SU-DHL-6 (cell line): ENCODE data around the gene PLEKHM2.

Experiments
- H2AFZ ChIP-seq: fragments of 200-600 bp; sonication (generic); 2 replicates; pipeline ENCODE4 v1.6.1; 2014; ENCODE audit warnings: low read depth, mild to moderate bottlenecking, moderate library complexity, mixed read lengths, antibody characterized with exemption, low read length; ENCODE audit not compliant: severe bottlenecking
- H3F3A ChIP-seq: fragments of 200-600 bp; shearing (Covaris generic); 2 replicates; pipeline ENCODE4 v1.6.0; 2016; ENCODE audit warnings: antibody characterized with exemption, mild to moderate bottlenecking; ENCODE audit not compliant: insufficient read depth
- H3K27ac ChIP-seq: fragments of 200-600 bp; sonication (generic); 2 replicates; pipeline ENCODE4 v1.5.1; 2016; ENCODE audit warnings: low read depth, mild to moderate bottlenecking, low read length, moderate library complexity, mixed read lengths
- H3K27me3 ChIP-seq: fragments of 200-600 bp; sonication (generic), shearing (Covaris generic); 2 replicates; pipeline ENCODE4 v1.6.0; 2014; ENCODE audit warnings: mild to moderate bottlenecking, low read length
- H3K36me3 ChIP-seq: fragments of 200-600 bp; sonication (generic); 2 replicates; pipeline ENCODE4 v1.6.1; 2014; ENCODE audit warnings: mild to moderate bottlenecking, low read length, mixed read lengths
- H3K4me2 ChIP-seq: fragments of 300-600, 200-600 bp; shearing (Covaris generic), sonication (generic); 2 replicates; pipeline ENCODE4 v1.6.0; 2014; ENCODE audit warnings: low read length, low read depth, mild to moderate bottlenecking; ENCODE audit not compliant: poor library complexity, severe bottlenecking
- H3K4me3 ChIP-seq: fragments of 200-600 bp; sonication (generic); 2 replicates; pipeline ENCODE4 v1.5.1; 2014; ENCODE audit warnings: antibody characterized with exemption, low read length, mild to moderate bottlenecking, mixed read lengths; ENCODE audit not compliant: insufficient read depth, poor library complexity, severe bottlenecking
- H3K79me2 ChIP-seq: fragments of 200-600 bp; sonication (generic); 2 replicates; pipeline ENCODE4 v1.6.1; 2014; ENCODE audit warnings: mild to moderate bottlenecking, low read length, moderate library complexity; ENCODE audit not compliant: insufficient read depth
- H3K9ac ChIP-seq: fragments of 200-600 bp; sonication (generic); 2 replicates; pipeline ENCODE4 v1.7.0; 2014; ENCODE audit warnings: mild to moderate bottlenecking, low read length
- H3K9me2 ChIP-seq: fragments of 200-600 bp; sonication (generic); replicated peaks from 2 replicates; pipeline ENCODE4 v1.6.1; 2014; ENCODE audit warnings: low read length; ENCODE audit not compliant: insufficient read depth
- H3K9me3 ChIP-seq: fragments of 200-600 bp; sonication (generic); 2 replicates; pipeline ENCODE4 v1.6.1; 2014; ENCODE audit warnings: low read length, mixed read lengths; ENCODE audit not compliant: insufficient read depth
- H4K20me1 ChIP-seq: fragments of 200-600 bp; sonication (generic); 2 replicates; pipeline ENCODE4 v1.6.1; 2014; ENCODE audit warnings: low read depth, mild to moderate bottlenecking, antibody characterized with exemption, low read length, moderate library complexity, mixed read lengths
- EZH2phosphoT487 ChIP-seq: fragments of 200-600 bp; sonication (generic), shearing (Covaris generic); conservative IDR thresholded peaks from 2 replicates; pipeline ENCODE4 v1.6.1; 2018; ENCODE audit warnings: mild to moderate bottlenecking, antibody characterized with exemption, low read length, moderate library complexity, mixed read lengths
- TF ChIP-seq, protein P1 (sequence below): fragments of 200-600 bp; sonication (generic); IDR thresholded peaks from one replicate; pipeline ENCODE4 v1.5.1; 2017; ENCODE audit warnings: antibody characterized with exemption, mild to moderate bottlenecking, low read length, moderate library complexity; ENCODE audit not compliant: insufficient read depth, poor library complexity, severe bottlenecking

Gene PLEKHM2

DNA sequence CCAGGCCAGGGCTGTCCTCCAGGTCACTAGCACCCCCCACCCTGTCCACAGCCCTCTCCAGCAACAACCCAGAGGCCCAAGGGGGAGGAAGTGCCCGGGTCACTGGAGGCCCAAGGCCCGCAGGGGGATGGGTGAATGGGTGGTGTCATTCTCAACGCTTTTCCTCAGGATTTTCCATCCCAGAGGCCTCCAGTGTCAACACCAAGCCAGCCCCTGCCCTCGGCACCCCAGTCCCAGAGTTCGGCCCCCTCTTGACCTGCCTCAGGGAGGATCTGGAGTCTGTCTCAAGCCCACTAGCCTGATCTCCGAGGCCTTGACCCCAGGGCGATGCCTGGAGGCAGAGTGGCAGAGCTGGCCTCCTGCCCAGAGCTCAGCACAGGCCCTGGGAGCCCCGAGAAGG lies 63.3 kb downstream of the PLEKHM2 start:
- TF ChIP-seq EZH2phosphoT487, result no peak
- TF ChIP-seq, protein P1, sequence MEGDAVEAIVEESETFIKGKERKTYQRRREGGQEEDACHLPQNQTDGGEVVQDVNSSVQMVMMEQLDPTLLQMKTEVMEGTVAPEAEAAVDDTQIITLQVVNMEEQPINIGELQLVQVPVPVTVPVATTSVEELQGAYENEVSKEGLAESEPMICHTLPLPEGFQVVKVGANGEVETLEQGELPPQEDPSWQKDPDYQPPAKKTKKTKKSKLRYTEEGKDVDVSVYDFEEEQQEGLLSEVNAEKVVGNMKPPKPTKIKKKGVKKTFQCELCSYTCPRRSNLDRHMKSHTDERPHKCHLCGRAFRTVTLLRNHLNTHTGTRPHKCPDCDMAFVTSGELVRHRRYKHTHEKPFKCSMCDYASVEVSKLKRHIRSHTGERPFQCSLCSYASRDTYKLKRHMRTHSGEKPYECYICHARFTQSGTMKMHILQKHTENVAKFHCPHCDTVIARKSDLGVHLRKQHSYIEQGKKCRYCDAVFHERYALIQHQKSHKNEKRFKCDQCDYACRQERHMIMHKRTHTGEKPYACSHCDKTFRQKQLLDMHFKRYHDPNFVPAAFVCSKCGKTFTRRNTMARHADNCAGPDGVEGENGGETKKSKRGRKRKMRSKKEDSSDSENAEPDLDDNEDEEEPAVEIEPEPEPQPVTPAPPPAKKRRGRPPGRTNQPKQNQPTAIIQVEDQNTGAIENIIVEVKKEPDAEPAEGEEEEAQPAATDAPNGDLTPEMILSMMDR, result no peak
- Histone ChIP-seq H3F3A (no peaks in the 10 kb centered on the region), H3K27ac (no peak overlapping the region)

DNA sequence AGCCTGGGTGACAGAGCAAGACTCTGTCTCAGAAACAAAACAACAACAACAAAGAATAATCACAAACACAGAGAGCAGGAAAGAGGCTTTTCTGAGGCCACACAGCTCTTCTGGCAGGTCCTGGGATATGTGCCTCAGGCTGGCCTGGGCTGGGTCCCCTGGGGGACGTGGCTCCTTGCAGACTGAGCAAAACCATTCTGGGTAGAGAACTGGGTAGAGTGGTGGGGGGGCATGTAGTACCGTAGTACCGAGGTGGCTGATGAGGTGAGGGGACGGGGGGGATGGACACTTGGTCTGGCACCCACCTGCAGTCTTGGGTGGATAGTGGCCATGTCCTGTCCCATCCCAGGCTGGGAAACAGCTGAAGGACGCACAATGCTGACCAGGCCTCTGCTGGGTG lies 64.1 kb downstream of the PLEKHM2 start:
- Histone ChIP-seq H2AFZ (no peak overlapping the region), H4K20me1 (no peaks in the 10 kb centered on the region), H3K27ac (no peak overlapping the region), H3K79me2 (no peaks in the 10 kb centered on the region), H3K36me3 (no peaks in the 10 kb centered on the region), H3K9me3 (no peaks in the 10 kb centered on the region), H3K9me2 (no peaks in the 10 kb centered on the region), H3K4me3 (no peak overlapping the region), H3K27me3 (no peaks in the 10 kb centered on the region), H3K4me2 (no peak overlapping the region), H3F3A (no peaks in the 10 kb centered on the region), H3K9ac (no peak overlapping the region)
- TF ChIP-seq, protein P1, result no peak
- TF ChIP-seq EZH2phosphoT487, result no peak

More for the DNA sequence above, 63.3 kb downstream of the PLEKHM2 start:
- Histone ChIP-seq H3K9me3 (no peaks in the 10 kb centered on the region), H2AFZ (no peak overlapping the region), H3K36me3 (no peaks in the 10 kb centered on the region), H3K9ac (no peak overlapping the region), H3K9me2 (no peaks in the 10 kb centered on the region), H3K27me3 (no peaks in the 10 kb centered on the region), H4K20me1 (no peaks in the 10 kb centered on the region), H3K4me2 (no peak overlapping the region), H3K4me3 (no peak overlapping the region), H3K79me2 (no peaks in the 10 kb centered on the region)

DNA sequence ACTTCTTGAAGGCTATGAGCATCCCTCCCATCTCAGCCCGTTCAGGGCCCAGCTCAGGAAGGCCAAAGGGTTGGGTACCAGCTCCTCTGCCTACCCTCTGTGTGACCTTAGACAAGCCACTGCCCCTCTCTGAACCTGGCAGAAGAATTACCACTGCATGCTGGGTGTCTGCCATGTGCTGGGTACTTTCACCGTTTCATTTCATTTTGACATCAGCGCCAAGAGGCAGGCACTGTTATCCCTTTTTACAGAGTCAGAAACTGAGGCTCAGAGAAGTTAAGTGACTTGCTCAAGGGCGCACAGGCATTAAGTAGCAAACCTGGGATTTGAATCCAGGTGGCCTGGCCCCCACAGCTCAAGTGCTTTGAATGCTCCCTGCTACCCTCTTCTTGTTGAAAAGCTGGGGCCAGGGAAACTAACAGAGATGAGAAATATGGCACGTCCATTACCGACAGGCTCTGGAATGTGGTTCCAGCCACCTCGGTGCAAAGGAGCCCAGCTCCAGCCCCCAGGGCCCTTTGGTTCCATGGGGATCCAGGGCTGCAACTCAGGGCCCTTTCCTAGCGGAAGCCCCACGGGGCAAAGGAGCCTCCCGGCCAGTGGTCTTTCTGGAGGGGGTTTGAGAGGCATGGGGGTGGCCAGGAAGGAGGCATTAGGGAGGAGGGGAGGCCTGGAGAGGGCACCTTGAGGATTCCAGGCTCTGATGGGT lies 64.7 kb downstream of the PLEKHM2 start:
- Histone ChIP-seq H3K36me3 (no peaks in the 10 kb centered on the region), H3K9ac (no peak overlapping the region), H3F3A (no peaks in the 10 kb centered on the region), H3K9me3 (no peaks in the 10 kb centered on the region), H3K9me2 (no peaks in the 10 kb centered on the region), H3K4me3 (no peak overlapping the region), H4K20me1 (no peaks in the 10 kb centered on the region), H2AFZ (no peak overlapping the region), H3K4me2 (no peak overlapping the region), H3K79me2 (no peaks in the 10 kb centered on the region), H3K27ac (no peak overlapping the region), H3K27me3 (no peaks in the 10 kb centered on the region)
- TF ChIP-seq, protein P1, result no peak
- TF ChIP-seq EZH2phosphoT487, result no peak
